HEK293 (cell line): Measurements from ENCODE around the gene RASEF.

Experiments
- CTCF ChIA-PET: fragments of 350-600 bp; formaldehyde crosslinking; extraction: SDS; loops from one replicate; lab custom pipeline; 2021; ENCODE audit warnings: antibody characterized with exemption; lab: Yijun Ruan, JAX
- POLR2A ChIA-PET: fragments of 300-600 bp; formaldehyde crosslinking; extraction: SDS; loops from one replicate; lab custom pipeline; 2020; ENCODE audit warnings: antibody characterized with exemption, inconsistent platforms; lab: Yijun Ruan, JAX
- H3K27ac ChIP-seq: fragments of 200-500 bp; sonication (Bioruptor generic); 2 replicates; pipeline ENCODE4 v1.5.1; 2014; ENCODE audit warnings: low read depth, low read length, control low read depth, inconsistent platforms; ENCODE audit errors: extremely low read depth
- H3K36me3 ChIP-seq, 2 experiments: fragments of 200-500 bp in 1 of 2; sonication (Bioruptor generic) in 1 of 2; 1 replicate in 1 of 2; 2 replicates in 1 of 2; pipeline ENCODE4 v1.5.1; 2014 to 2017; ENCODE audit warnings: inconsistent platforms in 2 of 2, low read length in 2 of 2; ENCODE audit not compliant: control insufficient read depth in 2 of 2, insufficient read depth in 1 of 2
- H3K4me1 ChIP-seq: fragments of 200-500 bp; sonication (Bioruptor generic); 2 replicates; pipeline ENCODE4 v1.5.1; 2014; ENCODE audit warnings: mild to moderate bottlenecking, low read length, inconsistent platforms; ENCODE audit not compliant: control insufficient read depth, insufficient read depth
- H3K4me3 ChIP-seq: 2 replicates; pipeline ENCODE4 v1.5.1; 2011; ENCODE audit warnings: low read depth, mild to moderate bottlenecking, control low read depth, low read length, moderate library complexity
- H3K9me3 ChIP-seq: fragments of 200-500 bp; sonication (Bioruptor generic); 2 replicates; pipeline ENCODE4 v1.5.1; 2014; ENCODE audit warnings: low read depth, low read length, inconsistent platforms; ENCODE audit not compliant: control insufficient read depth, insufficient read depth
- BCL6B ChIP-seq: fragments of 450-650 bp; formaldehyde crosslinking; IDR thresholded peaks from 2 replicates; pipeline ENCODE4 v1.5.1; 2017; ENCODE audit warnings: missing biosample characterization, missing genetic modification characterization
- GFI1B ChIP-seq: fragments of 450-650 bp; formaldehyde crosslinking; IDR thresholded peaks from 2 replicates; pipeline ENCODE4 v1.5.1; 2016; ENCODE audit warnings: missing biosample characterization, missing genetic modification characterization
- KLF16 ChIP-seq: fragments of 450-650 bp; formaldehyde crosslinking; IDR thresholded peaks from 2 replicates; pipeline ENCODE4 v1.5.1; 2017; ENCODE audit warnings: missing biosample characterization, missing genetic modification characterization
- KLF9 ChIP-seq: fragments of 450-650 bp; formaldehyde crosslinking; IDR thresholded peaks from 2 replicates; pipeline ENCODE4 v1.5.1; 2016; ENCODE audit warnings: missing biosample characterization, missing genetic modification characterization, low read depth
- MYNN ChIP-seq: fragments of 450-650 bp; formaldehyde crosslinking; IDR thresholded peaks from 2 replicates; pipeline ENCODE4 v1.5.1; 2016; ENCODE audit warnings: missing biosample characterization, missing genetic modification characterization, borderline replicate concordance
- ZFP37 ChIP-seq: fragments of 450-650 bp; formaldehyde crosslinking; IDR thresholded peaks from 2 replicates; pipeline ENCODE4 v1.5.1; 2016; ENCODE audit warnings: missing biosample characterization, missing genetic modification characterization
- ZNF114 ChIP-seq: fragments of 450-650 bp; formaldehyde crosslinking; IDR thresholded peaks from 2 replicates; pipeline ENCODE4 v1.5.0; 2017; ENCODE audit warnings: missing biosample characterization, missing genetic modification characterization
- ZNF174 ChIP-seq: fragments of 450-650 bp; formaldehyde crosslinking; IDR thresholded peaks from 2 replicates; pipeline ENCODE4 v1.5.0; 2017; ENCODE audit warnings: missing biosample characterization, mild to moderate bottlenecking, missing genetic modification characterization
- ZNF18 ChIP-seq: fragments of 450-650 bp; formaldehyde crosslinking; IDR thresholded peaks from 2 replicates; pipeline ENCODE4 v1.5.1; 2016; ENCODE audit warnings: missing biosample characterization, missing genetic modification characterization
- ZNF280C ChIP-seq: fragments of 450-650 bp; formaldehyde crosslinking; IDR thresholded peaks from 2 replicates; pipeline ENCODE4 v1.5.1; 2016; ENCODE audit warnings: missing biosample characterization, missing genetic modification characterization
- ZNF404 ChIP-seq: fragments of 450-650 bp; formaldehyde crosslinking; IDR thresholded peaks from 2 replicates; pipeline ENCODE4 v1.5.1; 2017; ENCODE audit warnings: missing biosample characterization, missing genetic modification characterization
- ZNF501 ChIP-seq: fragments of 450-650 bp; formaldehyde crosslinking; IDR thresholded peaks from 2 replicates; pipeline ENCODE4 v1.5.1; 2016; ENCODE audit warnings: missing biosample characterization, missing genetic modification characterization
- ZNF513 ChIP-seq: fragments of 450-650 bp; IDR thresholded peaks from 2 replicates; pipeline ENCODE4 v1.5.1; 2018; ENCODE audit warnings: missing biosample characterization, missing genetic modification characterization
- ZNF658 ChIP-seq: fragments of 450-650 bp; formaldehyde crosslinking; IDR thresholded peaks from 2 replicates; pipeline ENCODE4; 2016; ENCODE audit warnings: missing biosample characterization, missing genetic modification characterization
- ZNF670 ChIP-seq: fragments of 450-650 bp; formaldehyde crosslinking; IDR thresholded peaks from 2 replicates; pipeline ENCODE4 v1.5.1; 2016; ENCODE audit warnings: missing biosample characterization, missing genetic modification characterization, low read depth
- ZNF837 ChIP-seq: fragments of 450-650 bp; formaldehyde crosslinking; IDR thresholded peaks from 2 replicates; pipeline ENCODE4 v1.5.1; 2016; ENCODE audit warnings: missing biosample characterization, missing genetic modification characterization

The RASEF gene

GRCh38 chr9:83056911-83057310 lies 6.0 kb downstream of the RASEF start:
- ChIA-PET CTCF (interaction anchor here (0.6 kb wide), 1 partner anchor 46 kb away, joined by 3 read pairs; no protein-coding TSS in a partner anchor), POLR2A (no interaction called here)
- TF ChIP-seq ZNF174 (no peak), ZNF114 (no peak), MYNN (tag by site-specific recombination) (no peak), ZFP37 (no peak), KLF9 (tag by site-specific recombination) (no peak)
- H3K4me1 ChIP-seq: peaks cover 9% of the 10 kb centered on the region
- no peaks in the 10 kb centered on the region for H3K36me3 ChIP-seq
- H3K4me3 ChIP-seq: no peak overlapping the region
- no peaks in the 10 kb centered on the region for H3K9me3 ChIP-seq
- H3K27ac ChIP-seq: no peak overlapping the region

- H3K4me1 ChIP-seq: peaks cover 9% of the 10 kb centered on the region
- no peaks in the 10 kb centered on the region for H3K9me3 ChIP-seq
- POLR2A ChIA-PET: no interaction called here
- no peak for TF ChIP-seq ZNF174
- no peak for TF ChIP-seq ZNF837
- no peak for TF ChIP-seq BCL6B (tag by site-specific recombination)
- TF ChIP-seq ZNF513 (tag by site-specific recombination): no peak
- TF ChIP-seq ZNF280C (tag by site-specific recombination): no peak
- TF ChIP-seq ZNF501 (tag by site-specific recombination): no peak
- TF ChIP-seq ZNF670: no peak
- no peak for TF ChIP-seq GFI1B (tag by site-specific recombination)
- TF ChIP-seq KLF16 (tag by site-specific recombination): no peak
- no peak for TF ChIP-seq ZNF18 (tag by site-specific recombination)
- no peak for TF ChIP-seq ZNF404 (tag by site-specific recombination)
- no peak for TF ChIP-seq ZNF658 (tag by site-specific recombination)
- no peak overlapping the region for H3K4me3 ChIP-seq
- CTCF ChIA-PET: no interaction called here
- no peak overlapping the region for H3K27ac ChIP-seq
- no peaks in the 10 kb centered on the region for H3K36me3 ChIP-seq
These were observed 6.8 kb downstream of the RASEF start for GRCh38 chr9:83056174-83056573.
